ENCODE results near the gene ACAA2. TPM values are rescaled to one million over a fixed set of nuclear protein-coding genes. Genes with fewer than 3 reads are reported as not detected.

The ACAA2 gene
- total RNA-seq, 1 donor from 2014 or later: 22.5 TPM

- no peak for DNase-seq
Measured at GRCh38 chr18:49739275-49739674, 74.1 kb downstream of the ACAA2 start.

DNA sequence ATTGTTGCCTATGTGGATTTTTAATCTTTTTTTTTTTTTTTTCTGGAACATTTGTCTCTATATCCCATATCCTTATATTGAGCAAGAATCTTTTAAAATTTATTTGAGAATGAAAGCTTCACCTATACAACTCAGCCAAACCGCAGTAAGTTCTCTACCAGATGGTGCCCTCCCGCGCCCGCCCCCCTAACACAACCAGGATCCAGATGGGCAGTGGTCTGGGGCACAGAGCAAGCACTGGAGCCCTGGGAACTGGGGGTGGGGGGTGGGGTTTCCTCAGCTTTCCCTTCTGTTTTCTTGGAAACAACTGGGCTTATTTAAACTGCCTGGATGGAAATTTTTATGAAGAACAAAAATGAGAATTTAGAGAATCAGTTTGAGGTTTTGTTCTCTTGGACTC, 74.6 kb downstream of the ACAA2 start:
- no peak for DNase-seq

DNA sequence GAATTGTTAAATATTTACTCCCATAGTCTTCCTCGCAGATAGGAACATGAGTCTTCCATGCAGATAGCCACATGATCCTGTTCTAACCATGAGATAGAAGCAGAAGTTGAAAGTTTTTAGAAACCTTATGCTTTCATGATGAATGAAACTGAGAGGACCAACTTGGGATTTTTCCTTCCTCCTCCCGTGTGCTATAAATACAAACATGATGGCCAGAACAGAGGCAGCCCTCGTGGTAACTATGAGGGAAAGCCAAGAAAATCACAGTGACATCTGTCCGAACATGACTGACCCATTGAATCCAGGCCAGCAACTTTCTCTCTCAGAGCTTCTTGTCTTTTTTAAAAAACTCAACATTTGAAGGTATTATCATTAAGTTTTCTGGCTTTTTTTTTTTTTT, 78.5 kb downstream of the ACAA2 start:
- no peak for DNase-seq

DNA sequence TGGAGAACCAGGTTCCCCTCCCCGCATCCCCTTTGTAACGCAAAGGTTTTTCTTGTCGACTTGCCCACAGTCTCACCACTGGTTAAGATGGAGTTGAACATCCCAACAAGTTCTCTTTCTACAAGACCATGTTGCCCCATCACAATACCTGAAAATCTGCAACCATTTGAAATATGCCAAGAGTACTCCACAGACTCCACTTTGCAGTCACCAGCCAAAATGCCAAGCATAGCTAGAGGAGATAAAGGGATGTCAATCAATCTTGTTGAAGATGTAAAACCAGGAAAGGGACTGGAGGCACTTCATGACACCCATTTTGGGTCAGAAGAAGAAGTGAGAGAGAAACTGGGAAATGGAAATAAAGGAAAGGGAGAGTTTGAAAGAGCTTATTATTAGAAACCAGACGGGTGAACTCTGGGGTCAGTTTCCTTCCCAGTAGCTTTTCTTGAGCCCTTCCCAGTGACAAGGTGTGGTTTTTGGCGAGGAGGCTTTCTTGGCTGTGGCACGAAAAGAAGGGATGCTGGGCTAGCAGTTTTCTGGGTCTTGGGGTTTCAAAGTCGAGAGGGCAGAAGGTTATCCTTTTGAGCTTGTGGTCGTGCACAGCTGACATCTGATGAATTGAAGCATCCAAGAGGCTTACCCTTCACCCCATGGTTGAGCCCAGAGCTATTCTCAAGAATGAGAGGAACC, 79.3 kb downstream of the ACAA2 start:
- no peak for DNase-seq

DNA sequence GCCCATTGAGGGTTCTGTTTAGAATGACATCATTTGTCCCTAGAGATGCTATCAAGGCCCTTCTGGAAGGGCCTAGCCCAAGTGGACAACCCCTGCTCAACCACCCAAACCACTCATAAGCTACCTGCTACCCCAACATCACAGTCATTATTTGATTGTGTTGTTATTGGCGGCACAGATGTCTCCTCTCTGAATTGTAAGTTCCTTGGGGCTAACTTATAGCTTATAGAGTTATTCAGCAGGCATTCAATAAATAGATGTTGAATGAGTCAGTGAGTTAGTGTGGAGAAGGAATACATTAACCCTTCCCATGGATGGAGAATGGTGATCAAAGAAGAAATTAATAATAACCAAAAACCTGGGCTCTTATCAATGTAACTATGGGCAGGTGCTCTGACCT, 80.0 kb downstream of the ACAA2 start:
- no peak for DNase-seq

Small RNAs within 50 kb of the gene (small RNA-seq; reads per million reads assigned to genes)
- not detected for gene RF00283
- not detected for gene SCARNA17
